ENCODE data around the gene DENND6B.
"Not testable (repeated sequence)": the region's sequence is repeated elsewhere in the genome, so short reads cannot be mapped to it uniquely, and the experiment has no call there.

DENND6B gene

GRCh38 chr22:50326956-50327710 is at the start of gene DENND6B:
TSS of gene DENND6B (minus strand) at chr22:50327012. CDS start at chr22:50326988, 24 bp downstream.
- in situ Hi-C loops (cut with MboI; ENCODE audit: low sequenced_read_pairs) = loop anchor here (5.0 kb wide), 1 partner anchor 50 kb away; no protein-coding TSS in a partner anchor

- in situ Hi-C loops (cut with MboI; ENCODE audit: low sequenced_read_pairs) = no loop called here
These were observed 49.4 kb upstream of the DENND6B start for GRCh38 chr22:50376085-50376651.

GRCh38 chr22:50371101-50371648 is 44.4 kb upstream of the DENND6B start:
- in situ Hi-C loops (cut with MboI; ENCODE audit: low sequenced_read_pairs) = no loop called here

- in situ Hi-C loops (cut with MboI; ENCODE audit: low sequenced_read_pairs) = no loop called here
These were observed 41.1 kb upstream of the DENND6B start for GRCh38 chr22:50367778-50368500.

- in situ Hi-C loops (cut with MboI; ENCODE audit: low sequenced_read_pairs) = not testable (repeated sequence)
These were observed 37.0 kb upstream of the DENND6B start for GRCh38 chr22:50363803-50364194.

- in situ Hi-C loops (cut with MboI; ENCODE audit: low sequenced_read_pairs) = no loop called here
These were observed 36.5 kb upstream of the DENND6B start for GRCh38 chr22:50363166-50363802.

- in situ Hi-C loops (cut with MboI; ENCODE audit: low sequenced_read_pairs) = no loop called here
These were observed 34.9 kb upstream of the DENND6B start for GRCh38 chr22:50361688-50362087.

GRCh38 chr22:50361222-50361621 is 34.4 kb upstream of the DENND6B start:
- in situ Hi-C loops (cut with MboI; ENCODE audit: low sequenced_read_pairs) = no loop called here

- in situ Hi-C loops (cut with MboI; ENCODE audit: low sequenced_read_pairs) = no loop called here
These were observed 33.8 kb upstream of the DENND6B start for GRCh38 chr22:50360578-50360977.

- in situ Hi-C loops (cut with MboI; ENCODE audit: low sequenced_read_pairs) = no loop called here
These were observed 30.9 kb upstream of the DENND6B start for GRCh38 chr22:50357756-50358155.

GRCh38 chr22:50357222-50357621 is 30.4 kb upstream of the DENND6B start:
- in situ Hi-C loops (cut with MboI; ENCODE audit: low sequenced_read_pairs) = no loop called here

- in situ Hi-C loops (cut with MboI; ENCODE audit: low sequenced_read_pairs) = no loop called here
These were observed 29.4 kb upstream of the DENND6B start for GRCh38 chr22:50356186-50356585.

GRCh38 chr22:50348058-50348457 is 21.2 kb upstream of the DENND6B start:
- in situ Hi-C loops (cut with MboI; ENCODE audit: low sequenced_read_pairs) = no loop called here

- in situ Hi-C loops (cut with MboI; ENCODE audit: low sequenced_read_pairs) = no loop called here
These were observed 20.3 kb upstream of the DENND6B start for GRCh38 chr22:50347157-50347556.

GRCh38 chr22:50346470-50346869 is 19.7 kb upstream of the DENND6B start:
- in situ Hi-C loops (cut with MboI; ENCODE audit: low sequenced_read_pairs) = no loop called here

- in situ Hi-C loops (cut with MboI; ENCODE audit: low sequenced_read_pairs) = no loop called here
These were observed 16.7 kb upstream of the DENND6B start for GRCh38 chr22:50343541-50343935.

- in situ Hi-C loops (cut with MboI; ENCODE audit: low sequenced_read_pairs) = no loop called here
These were observed 16.1 kb upstream of the DENND6B start, which contains the start of gene PPP6R2 for GRCh38 chr22:50342651-50343540. TSS of gene PPP6R2 (plus strand) at chr22:50343327. CDS start at chr22:50393909, 50,582 bp downstream.

- in situ Hi-C loops (cut with MboI; ENCODE audit: low sequenced_read_pairs) = no loop called here
These were observed 15.3 kb upstream of the DENND6B start for GRCh38 chr22:50341977-50342650.

Measured in HL-60/S4 (cell line).